NCI-H1092 treated with DMSO at 0.1 percent for 48 hours (cell line): ENCODE data around the gene COL23A1.
A peak's percentile ranks its signal among the peaks of the same experiment; 100 is the strongest.

Source experiments
- DNase-seq: peaks from one replicate; lab custom pipeline; 2025; lab: John Stamatoyannopoulos, UW

Gene COL23A1

DNA sequence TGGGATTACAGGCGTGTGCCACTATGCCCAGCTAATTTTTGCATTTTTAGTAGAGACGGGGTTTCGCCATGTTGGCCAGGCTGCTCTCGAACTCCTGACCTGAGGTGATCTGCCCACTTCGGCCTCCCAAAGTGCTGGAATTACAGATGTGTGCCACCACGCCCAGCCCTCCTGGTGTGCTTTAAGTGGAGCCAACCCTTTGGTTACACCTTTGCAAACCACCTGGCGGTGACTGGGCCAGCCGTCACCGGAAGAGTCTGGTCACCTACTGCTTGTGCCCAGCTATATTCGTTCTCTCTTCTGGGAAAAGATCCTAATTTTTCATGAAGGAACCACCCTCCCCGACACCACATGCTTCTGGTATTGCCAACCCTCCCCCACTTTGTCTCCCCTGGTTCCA is 35.9 kb downstream of the COL23A1 start:
- DNase-seq = no peak

- no peak for DNase-seq
Measured at GRCh38 chr5:178553517-178553916, 36.7 kb downstream of the COL23A1 start.

GRCh38 chr5:178551468-178551867 is 38.7 kb downstream of the COL23A1 start:
- DNase-seq = no peak

DNA sequence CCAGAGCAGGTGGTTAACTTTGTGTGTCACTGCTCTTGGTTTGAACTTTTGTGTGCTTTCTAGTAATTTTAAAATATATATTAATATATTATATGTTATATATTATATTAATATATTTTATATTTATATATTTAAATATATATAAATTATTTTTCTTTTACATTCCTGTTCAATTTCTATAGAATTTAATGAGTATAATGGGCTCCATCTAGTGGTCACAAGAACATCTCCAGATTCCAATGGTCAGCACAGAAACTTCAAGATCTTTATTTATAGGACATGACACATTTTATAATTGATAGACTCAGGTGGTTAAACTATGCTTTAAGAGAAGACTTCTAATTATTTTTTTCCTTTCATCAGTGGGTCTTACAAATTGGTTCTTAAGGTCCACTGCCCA is 39.1 kb downstream of the COL23A1 start:
- DNase-seq = peak; percentile 34

- no peak for DNase-seq
Measured at GRCh38 chr5:178548746-178549145, 41.4 kb downstream of the COL23A1 start.

GRCh38 chr5:178547753-178548415 is 42.3 kb downstream of the COL23A1 start:
- no peak for DNase-seq

GRCh38 chr5:178547052-178547666 is 43.0 kb downstream of the COL23A1 start:
- DNase-seq = no peak

- no peak for DNase-seq
Measured at GRCh38 chr5:178546675-178547033, 43.5 kb downstream of the COL23A1 start.

DNA sequence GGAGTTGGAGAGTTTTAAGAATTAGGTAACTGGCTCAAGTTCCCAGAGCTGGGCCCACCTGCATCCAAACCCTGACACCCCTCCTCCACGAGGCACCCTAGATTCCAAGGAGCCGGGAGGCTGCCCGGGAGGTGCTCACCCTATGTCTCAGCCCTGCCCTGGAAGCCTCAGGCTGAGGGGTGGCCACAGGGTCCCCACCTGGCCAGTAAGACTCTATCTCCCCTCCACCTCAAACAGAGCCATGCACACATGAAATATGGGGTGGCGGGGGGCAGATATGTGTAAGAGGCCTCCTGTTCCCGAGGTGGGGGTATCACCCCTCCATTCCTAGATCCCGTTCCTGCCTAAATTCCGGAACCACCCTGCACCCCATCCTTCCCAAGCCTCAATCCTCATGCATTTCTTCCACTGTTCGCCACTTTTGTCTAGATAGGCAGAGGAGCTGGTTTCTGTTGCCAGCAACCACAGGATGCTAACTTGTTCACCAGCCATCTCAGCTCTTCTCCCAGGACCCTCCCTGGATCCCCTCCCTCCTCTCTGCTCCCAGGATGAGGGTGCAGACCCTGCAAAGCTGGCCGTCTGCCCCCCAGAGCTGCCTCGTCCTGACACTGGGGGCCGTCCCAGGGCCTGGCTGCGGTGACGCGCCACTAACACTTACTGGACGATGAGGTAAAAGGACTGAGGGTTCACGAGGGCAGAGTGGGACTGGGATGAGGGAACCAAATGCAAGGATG is 44.1 kb downstream of the COL23A1 start:
- DNase-seq = no peak

DNA sequence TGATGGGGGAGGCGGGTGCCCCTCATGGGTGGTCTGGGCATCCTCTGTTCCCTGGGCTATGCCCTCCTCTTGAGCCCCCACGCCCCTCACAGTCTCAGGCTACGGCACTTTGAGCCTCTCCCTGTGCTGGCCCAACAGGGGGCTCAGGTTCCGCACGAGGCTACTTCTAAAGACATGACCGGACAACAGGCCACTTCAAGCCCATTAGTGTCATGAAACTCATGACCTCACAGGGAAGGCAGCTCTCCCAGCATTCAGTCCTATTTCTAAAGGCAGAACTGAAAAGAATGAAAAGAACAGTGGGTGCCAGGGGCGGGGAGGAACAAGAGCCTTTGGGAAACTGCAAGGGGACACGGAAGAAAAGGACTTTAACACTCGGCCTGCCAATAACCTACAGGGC is 45.0 kb downstream of the COL23A1 start:
- no peak for DNase-seq

GRCh38 chr5:178544166-178544834 is 45.9 kb downstream of the COL23A1 start:
- DNase-seq = no peak

DNA sequence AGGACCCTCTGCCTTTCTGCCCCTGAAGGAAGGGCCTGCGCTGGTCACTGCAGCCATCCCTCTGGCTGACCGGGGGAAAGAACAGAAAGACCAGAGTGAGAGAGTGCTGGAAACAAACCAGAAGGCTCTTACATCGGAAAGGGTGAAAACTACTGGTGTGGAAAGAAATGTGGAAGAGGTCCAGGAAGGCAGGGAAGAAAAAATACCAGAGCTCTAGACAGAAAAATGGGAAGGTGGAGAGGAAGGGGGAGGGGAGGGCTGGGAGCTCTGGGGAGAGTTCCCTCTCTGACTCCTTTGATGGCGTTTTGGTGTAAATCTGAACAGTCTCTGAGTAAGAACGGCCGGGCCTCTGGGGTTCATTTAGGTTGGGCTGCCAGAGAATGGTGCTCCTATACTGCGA is 47.7 kb downstream of the COL23A1 start:
- no peak for DNase-seq

DNA sequence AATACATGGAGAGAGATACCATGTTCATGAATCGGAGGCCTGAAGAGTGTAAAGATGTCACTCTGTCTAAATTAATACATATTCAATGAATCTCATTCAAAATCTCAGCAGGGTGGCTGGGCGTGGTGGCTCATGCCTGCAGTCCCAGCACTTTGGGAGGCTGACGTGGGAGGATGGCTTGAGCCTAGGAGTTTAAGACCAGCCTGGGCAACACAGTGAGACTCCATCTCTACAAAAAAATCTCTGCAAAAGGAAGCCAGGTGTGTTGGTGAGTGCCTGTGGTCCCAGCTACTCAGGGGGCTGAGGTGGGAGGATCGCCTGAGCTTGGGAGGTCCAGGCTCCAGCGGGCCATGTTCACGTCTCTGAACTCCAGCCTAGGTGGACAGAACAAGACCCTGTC is 49.7 kb downstream of the COL23A1 start:
- DNase-seq = no peak

- no peak for DNase-seq
Measured at GRCh38 chr5:178538741-178539229, 51.4 kb downstream of the COL23A1 start.

DNA sequence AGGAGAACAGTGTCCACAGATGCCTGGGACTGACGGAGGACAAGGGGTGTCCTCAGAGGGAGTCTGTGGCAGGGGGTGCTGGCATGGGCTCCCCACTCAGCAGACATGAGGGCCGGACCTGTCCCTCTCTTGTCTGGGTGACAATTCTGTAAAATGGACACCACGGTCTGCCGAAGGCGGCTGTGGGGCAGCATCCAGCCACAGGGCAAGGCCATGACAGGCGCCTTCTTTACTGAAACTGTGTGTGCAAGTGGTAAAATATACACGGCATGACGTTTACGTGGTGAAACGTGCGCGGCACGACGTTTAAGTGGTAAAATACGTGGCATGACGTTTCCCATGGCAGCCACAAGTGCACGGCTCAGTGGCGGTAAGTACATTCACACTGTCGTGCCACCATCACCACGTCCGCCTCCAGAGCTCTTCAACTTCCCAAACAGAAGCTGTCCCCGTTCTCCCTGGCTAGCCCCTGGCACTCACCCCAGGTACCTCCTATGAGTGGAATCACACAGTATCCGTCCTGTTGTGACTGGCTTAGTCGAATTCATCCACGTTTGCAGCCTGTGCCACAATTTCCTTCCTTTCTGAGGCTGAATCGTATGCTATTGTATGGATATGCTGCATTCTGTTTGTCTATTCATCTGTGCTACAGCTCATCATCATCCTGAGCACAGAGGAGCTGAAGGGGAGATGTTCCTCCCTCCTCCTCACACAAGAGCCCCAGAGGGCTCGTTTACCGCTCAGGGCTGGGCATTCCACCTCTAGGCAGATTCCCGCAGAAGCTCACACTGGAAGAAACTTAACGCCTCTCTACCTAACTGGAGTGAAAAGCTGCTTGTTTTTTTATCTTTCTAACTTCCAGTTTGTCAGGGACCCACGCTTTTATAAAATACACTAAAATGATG is 52.5 kb downstream of the COL23A1 start:
- no peak for DNase-seq

- DNase-seq = no peak
Measured at GRCh38 chr5:178536541-178537466, 53.4 kb downstream of the COL23A1 start.

DNA sequence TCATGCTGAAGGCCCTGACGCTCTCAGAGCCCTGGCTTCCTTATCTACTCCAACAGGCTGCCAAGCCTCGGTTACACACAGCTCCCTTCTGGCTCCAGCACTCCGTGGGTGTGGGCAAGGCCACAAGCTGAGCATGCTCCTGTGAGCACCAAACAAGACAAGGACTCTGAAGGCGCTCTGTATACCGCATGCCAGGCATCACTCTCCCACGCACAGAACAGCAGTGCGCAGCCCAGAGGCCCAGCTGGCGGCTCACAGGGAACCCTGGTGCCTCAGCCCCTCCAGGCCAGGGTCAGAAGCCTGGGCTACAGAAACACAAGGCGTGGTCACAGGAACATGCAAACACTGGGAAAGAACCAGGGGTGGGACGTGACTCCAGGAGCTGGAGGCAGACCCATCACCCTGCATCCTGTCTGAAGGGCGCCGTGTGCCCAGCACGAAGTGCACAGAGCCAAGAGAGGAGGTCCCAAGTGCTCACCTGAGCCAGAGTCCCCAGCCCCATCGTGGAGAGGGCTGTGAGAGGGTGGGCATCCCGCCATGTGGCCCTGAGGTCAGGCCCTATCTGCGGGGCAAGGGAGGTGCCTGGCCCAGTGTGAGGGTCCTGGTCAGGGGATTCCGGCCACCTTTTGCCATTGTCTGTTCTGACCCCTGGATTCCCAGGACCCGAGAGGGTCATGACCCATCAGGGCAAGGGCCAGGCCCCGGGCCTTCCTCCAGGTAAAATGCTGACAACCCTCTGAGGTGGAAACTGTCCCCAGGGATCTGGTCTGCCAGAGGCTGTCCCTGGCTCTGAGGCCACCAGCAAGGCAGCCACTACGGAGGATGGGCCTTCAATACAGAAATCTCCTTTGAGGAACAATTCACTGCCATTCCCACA is 54.7 kb downstream of the COL23A1 start:
- DNase-seq = no peak

- no peak for DNase-seq
Measured at GRCh38 chr5:178533136-178533535, 57.1 kb downstream of the COL23A1 start.

DNA sequence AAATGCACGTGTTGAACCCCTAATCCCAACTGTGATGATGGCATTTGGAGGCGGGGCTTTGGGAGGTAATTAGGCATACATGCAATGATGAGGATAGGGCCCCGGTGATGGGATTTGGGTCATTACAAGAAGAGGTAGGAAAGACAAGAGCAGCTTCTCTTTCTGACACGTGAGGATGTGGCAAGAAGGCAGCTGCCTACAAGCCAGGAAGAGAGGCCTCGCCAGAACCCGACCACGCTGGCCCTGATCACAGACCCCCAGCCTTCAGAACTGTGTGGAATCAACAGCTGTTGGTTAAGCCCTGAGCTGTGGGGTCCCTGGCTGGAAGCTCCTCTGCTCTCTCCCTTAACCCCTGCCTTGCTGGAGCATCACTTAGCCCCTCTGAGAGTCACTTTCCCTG is 57.5 kb downstream of the COL23A1 start:
- no peak for DNase-seq

DNA sequence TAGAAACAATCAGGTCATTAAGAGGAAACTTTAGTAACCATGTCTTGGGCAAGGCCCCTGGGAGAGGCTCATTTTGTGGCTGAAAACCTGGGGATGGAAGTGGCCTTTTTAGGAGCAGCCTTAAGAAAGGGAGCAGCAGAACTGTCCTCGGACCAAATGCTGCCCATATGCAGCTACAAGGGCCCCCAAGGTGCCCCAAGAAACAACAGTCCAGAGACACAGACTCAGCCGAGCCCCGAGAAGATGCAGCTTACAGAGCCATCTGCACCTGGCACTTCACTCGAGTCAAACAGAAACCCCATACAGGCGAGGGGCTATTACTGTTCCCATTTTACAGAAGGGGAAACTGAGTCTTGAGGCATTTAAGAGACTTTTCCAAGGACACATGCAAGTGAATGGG is 58.0 kb downstream of the COL23A1 start:
- no peak for DNase-seq
